ENCODE measurements around the gene KRTAP4-4.

Gene KRTAP4-4

DNA sequence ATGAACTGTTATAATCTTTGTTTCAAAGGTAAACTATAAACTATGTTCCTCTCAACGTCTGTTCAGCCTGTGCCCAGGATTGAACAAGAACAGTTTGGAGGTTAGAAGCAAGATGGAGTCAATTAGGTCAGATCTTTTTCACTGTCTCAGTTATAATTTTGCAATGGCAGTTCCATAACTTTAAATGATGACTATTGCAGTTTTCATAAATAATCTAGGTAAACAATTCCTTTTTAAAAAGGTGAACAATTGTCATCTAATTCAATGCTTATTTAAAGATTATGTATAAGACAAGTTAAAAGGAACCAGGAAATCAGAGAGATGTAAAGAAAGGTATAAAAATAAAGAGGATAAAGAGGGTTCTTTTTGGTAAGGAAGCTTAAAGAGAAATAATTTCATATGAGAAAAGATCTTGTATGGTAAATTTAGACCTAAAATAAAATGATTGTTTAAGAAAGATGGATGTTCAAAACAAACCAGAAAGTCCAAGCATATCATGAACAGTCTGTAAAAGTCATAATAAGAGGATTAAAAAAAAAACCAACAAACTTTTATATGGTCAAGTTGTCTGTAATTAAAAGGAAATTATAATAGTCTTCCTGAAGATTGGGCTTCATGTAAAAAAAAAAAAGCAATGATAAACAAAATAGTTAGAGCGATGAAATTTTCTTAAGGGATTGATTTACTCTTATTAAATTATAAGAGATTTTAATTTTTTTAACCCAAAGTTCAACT is 49.2 kb downstream of the KRTAP4-4 start:
- no peak for DNase-seq (ENCODE audit: low spot score)

All from germinal center (tissue), 1 donor.